Measurements from ENCODE around the gene SMOC1. TPM values are rescaled to one million over a fixed set of nuclear protein-coding genes. Genes with fewer than 3 reads are reported as not detected.

The SMOC1 gene
- total RNA-seq, 2 experiments from 2014 or later: not detected

- ChIA-PET POLR2A (no interaction called here), CTCF (interaction anchor here (1.6 to 2.6 kb wide), 2 partner anchors 70 to 139 kb away, joined by 4 to 7 read pairs; no protein-coding TSS in a partner anchor)
- no peak for DNase-seq
- Mint-ChIP-seq H3K9me3 (no peaks in the 10 kb centered on the region), H3K27me3 (peaks cover 12% of the 10 kb centered on the region), H3K27ac (no peak overlapping the region), H3K36me3 (no peaks in the 10 kb centered on the region), H3K4me1 (ENCODE audit: low read depth) (no peaks in the 10 kb centered on the region), H3K4me3 (no peak overlapping the region)
- intact Hi-C loops (cut with micrococcal nuclease): no loop called here
Measured at GRCh38 chr14:69957986-69958385, 78.8 kb downstream of the SMOC1 start.

- no peak overlapping the region for H3K4me3 Mint-ChIP-seq
- H3K36me3 Mint-ChIP-seq: no peaks in the 10 kb centered on the region
- intact Hi-C loops (cut with micrococcal nuclease): no loop called here
- peaks cover 12% of the 10 kb centered on the region for H3K27me3 Mint-ChIP-seq
- H3K9me3 Mint-ChIP-seq: no peaks in the 10 kb centered on the region
- no peaks in the 10 kb centered on the region for H3K4me1 Mint-ChIP-seq (ENCODE audit: low read depth)
- POLR2A ChIA-PET: no interaction called here
- no peak overlapping the region for H3K27ac Mint-ChIP-seq
- CTCF ChIA-PET: interaction anchor here (1.0 to 1.6 kb wide), 3 partner anchors 11 to 140 kb away, joined by 3 to 4 read pairs (median 3); no protein-coding TSS in a partner anchor
- DNase-seq: no peak
Measured at GRCh38 chr14:69959136-69959535, 79.9 kb downstream of the SMOC1 start.

GRCh38 chr14:69960296-69960695 is 81.1 kb downstream of the SMOC1 start:
- ChIA-PET POLR2A (no interaction called here), CTCF (interaction anchor here (1.0 kb wide), 1 partner anchor 68 kb away, joined by 3 read pairs; no protein-coding TSS in a partner anchor)

GRCh38 chr14:69963966-69964365 is 84.8 kb downstream of the SMOC1 start:
- POLR2A ChIA-PET: no interaction called here
- no peak for DNase-seq
- Mint-ChIP-seq H3K27ac (no peak overlapping the region), H3K36me3 (no peaks in the 10 kb centered on the region), H3K4me3 (no peak overlapping the region), H3K4me1 (ENCODE audit: low read depth) (no peaks in the 10 kb centered on the region), H3K27me3 (peaks cover 7% of the 10 kb centered on the region), H3K9me3 (no peaks in the 10 kb centered on the region)
- CTCF ChIA-PET: no interaction called here
- intact Hi-C loops (cut with micrococcal nuclease): no loop called here

More at GRCh38 chr14:69960296-69960695, 81.1 kb downstream of the SMOC1 start:
- intact Hi-C loops (cut with micrococcal nuclease): no loop called here
- no peak overlapping the region for H3K27ac Mint-ChIP-seq
- H3K27me3 Mint-ChIP-seq: peaks cover 10% of the 10 kb centered on the region
- no peak overlapping the region for H3K4me3 Mint-ChIP-seq
- no peak for DNase-seq
- no peaks in the 10 kb centered on the region for H3K9me3 Mint-ChIP-seq
- H3K4me1 Mint-ChIP-seq (ENCODE audit: low read depth): no peaks in the 10 kb centered on the region
- no peaks in the 10 kb centered on the region for H3K36me3 Mint-ChIP-seq

GRCh38 chr14:69964841-69965240 is 85.6 kb downstream of the SMOC1 start:
- H3K36me3 Mint-ChIP-seq: no peaks in the 10 kb centered on the region
- no peak for DNase-seq
- intact Hi-C loops (cut with micrococcal nuclease): no loop called here
- peaks cover 7% of the 10 kb centered on the region for H3K27me3 Mint-ChIP-seq
- H3K4me3 Mint-ChIP-seq: no peak overlapping the region
- ChIA-PET CTCF (interaction anchor here (0.9 kb wide), 1 partner anchor 63 kb away, joined by 3 read pairs; no protein-coding TSS in a partner anchor), POLR2A (no interaction called here)
- no peaks in the 10 kb centered on the region for H3K4me1 Mint-ChIP-seq (ENCODE audit: low read depth)
- H3K9me3 Mint-ChIP-seq: no peaks in the 10 kb centered on the region
- no peak overlapping the region for H3K27ac Mint-ChIP-seq

- ChIA-PET POLR2A (no interaction called here), CTCF (no interaction called here)
- Mint-ChIP-seq H3K36me3 (no peaks in the 10 kb centered on the region), H3K9me3 (no peaks in the 10 kb centered on the region), H3K4me3 (no peak overlapping the region), H3K27ac (no peak overlapping the region), H3K27me3 (peaks cover 5% of the 10 kb centered on the region), H3K4me1 (ENCODE audit: low read depth) (no peaks in the 10 kb centered on the region)
- DNase-seq: no peak
- intact Hi-C loops (cut with micrococcal nuclease): no loop called here
Measured at GRCh38 chr14:69968132-69968531, 88.9 kb downstream of the SMOC1 start.

GRCh38 chr14:69968681-69969080 is 89.5 kb downstream of the SMOC1 start:
- H3K27me3 Mint-ChIP-seq: peaks cover 5% of the 10 kb centered on the region

GRCh38 chr14:69972755-69973154 is 93.5 kb downstream of the SMOC1 start:
- Mint-ChIP-seq H3K36me3 (no peaks in the 10 kb centered on the region), H3K4me3 (no peak overlapping the region)
- CTCF ChIA-PET: interaction anchor here (1.4 kb wide), 1 partner anchor 55 kb away, joined by 6 read pairs; no protein-coding TSS in a partner anchor

More at GRCh38 chr14:69968681-69969080, 89.5 kb downstream of the SMOC1 start:
- Mint-ChIP-seq H3K9me3 (no peaks in the 10 kb centered on the region), H3K27ac (no peak overlapping the region), H3K36me3 (no peaks in the 10 kb centered on the region), H3K4me1 (ENCODE audit: low read depth) (no peaks in the 10 kb centered on the region), H3K4me3 (no peak overlapping the region)
- ChIA-PET POLR2A (no interaction called here), CTCF (no interaction called here)
- intact Hi-C loops (cut with micrococcal nuclease): no loop called here
- no peak for DNase-seq

GRCh38 chr14:69973846-69974245 is 94.6 kb downstream of the SMOC1 start:
- Mint-ChIP-seq H3K4me1 (ENCODE audit: low read depth) (no peaks in the 10 kb centered on the region), H3K4me3 (no peak overlapping the region), H3K27ac (no peak overlapping the region), H3K36me3 (no peaks in the 10 kb centered on the region), H3K9me3 (no peaks in the 10 kb centered on the region), H3K27me3 (peaks cover 12% of the 10 kb centered on the region)
- POLR2A ChIA-PET: no interaction called here
- intact Hi-C loops (cut with micrococcal nuclease): no loop called here
- no peak for DNase-seq
- CTCF ChIA-PET: no interaction called here

More at GRCh38 chr14:69972755-69973154, 93.5 kb downstream of the SMOC1 start:
- Mint-ChIP-seq H3K4me1 (ENCODE audit: low read depth) (no peaks in the 10 kb centered on the region), H3K27ac (no peak overlapping the region), H3K9me3 (no peaks in the 10 kb centered on the region), H3K27me3 (peaks cover 12% of the 10 kb centered on the region)
- DNase-seq: no peak
- intact Hi-C loops (cut with micrococcal nuclease): no loop called here
- POLR2A ChIA-PET: no interaction called here

GRCh38 chr14:69979882-69980281 is 100.7 kb downstream of the SMOC1 start:
- ChIA-PET POLR2A (no interaction called here), CTCF (no interaction called here)
- H3K27me3 Mint-ChIP-seq: peaks cover 20% of the 10 kb centered on the region

GRCh38 chr14:69980457-69981425 is 101.5 kb downstream of the SMOC1 start:
- no peak for DNase-seq
- Mint-ChIP-seq H3K4me1 (ENCODE audit: low read depth) (no peaks in the 10 kb centered on the region), H3K27me3 (peaks cover 17% of the 10 kb centered on the region), H3K4me3 (no peak overlapping the region), H3K9me3 (no peaks in the 10 kb centered on the region), H3K27ac (no peak overlapping the region), H3K36me3 (no peaks in the 10 kb centered on the region)
- ChIA-PET POLR2A (no interaction called here), CTCF (no interaction called here)
- intact Hi-C loops (cut with micrococcal nuclease): no loop called here

More at GRCh38 chr14:69979882-69980281, 100.7 kb downstream of the SMOC1 start:
- no peaks in the 10 kb centered on the region for H3K9me3 Mint-ChIP-seq
- no peaks in the 10 kb centered on the region for H3K4me1 Mint-ChIP-seq (ENCODE audit: low read depth)
- H3K27ac Mint-ChIP-seq: no peak overlapping the region
- intact Hi-C loops (cut with micrococcal nuclease): no loop called here
- H3K36me3 Mint-ChIP-seq: no peaks in the 10 kb centered on the region
- no peak overlapping the region for H3K4me3 Mint-ChIP-seq
- DNase-seq: no peak

GRCh38 chr14:69982220-69982839 is 103.1 kb downstream of the SMOC1 start:
- ChIA-PET POLR2A (no interaction called here), CTCF (interaction anchor here (0.6 to 1.1 kb wide), 2 partner anchors 46 to 289 kb away, joined by 3 to 5 read pairs; no protein-coding TSS in a partner anchor)
- Mint-ChIP-seq H3K36me3 (no peaks in the 10 kb centered on the region), H3K4me1 (ENCODE audit: low read depth) (no peaks in the 10 kb centered on the region), H3K27me3 (peaks cover 18% of the 10 kb centered on the region), H3K9me3 (no peaks in the 10 kb centered on the region), H3K27ac (no peak overlapping the region), H3K4me3 (no peak overlapping the region)
- no peak for DNase-seq
- intact Hi-C loops (cut with micrococcal nuclease): no loop called here
